Measurements from ENCODE around the gene RGMA. TPM values are rescaled to one million over a fixed set of nuclear protein-coding genes. Genes with fewer than 3 reads are reported as not detected.
"Not testable (repeated sequence)": the region's sequence is repeated elsewhere in the genome, so short reads cannot be mapped to it uniquely, and the experiment has no call there.

The RGMA gene
- total RNA-seq, 1 donor from 2014 or later, result 56.6 TPM

DNA sequence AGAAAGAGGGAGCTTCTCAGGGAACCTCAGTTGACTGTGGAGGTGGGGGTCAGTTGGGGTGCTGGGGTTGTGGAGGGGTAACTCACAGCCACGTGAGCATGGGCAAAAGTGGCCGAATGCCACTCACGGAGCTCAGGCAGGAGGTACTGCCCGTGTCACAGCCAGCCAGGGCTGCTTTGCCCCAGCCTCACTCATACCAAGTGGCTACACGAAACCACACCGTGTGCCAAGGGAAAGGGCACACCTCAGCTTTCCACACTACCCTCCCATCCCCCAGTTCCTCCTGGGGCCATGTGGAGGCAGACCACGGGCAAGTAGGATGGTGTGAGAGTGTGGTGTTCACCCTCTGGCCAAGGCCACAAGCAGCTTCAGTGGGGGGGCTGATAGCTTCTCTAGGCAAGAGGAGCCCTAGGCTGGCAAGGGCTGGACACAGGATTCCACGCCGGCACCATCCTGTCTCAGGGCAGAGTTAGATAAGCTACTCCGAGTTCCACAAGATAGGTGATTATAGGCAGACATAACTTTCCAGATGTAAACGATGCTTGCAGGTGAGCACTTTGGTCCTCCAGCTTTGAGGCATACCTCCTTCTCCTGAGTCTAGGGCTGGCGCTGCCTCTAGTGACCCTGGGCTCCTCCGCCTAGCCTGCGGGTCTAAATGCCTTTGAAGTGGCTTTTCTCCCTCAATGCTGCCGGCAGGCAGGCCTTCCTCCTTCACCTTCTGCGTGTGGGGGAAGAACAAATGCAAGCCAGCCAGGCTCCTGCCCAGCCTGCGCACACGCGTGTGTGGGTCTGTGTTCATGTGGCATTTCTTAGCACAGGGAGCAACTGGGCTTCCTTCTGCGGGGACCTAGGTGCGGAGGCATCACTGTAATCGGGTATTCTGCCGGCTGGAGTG, 25.0 kb downstream of the RGMA start:
- TF ChIP-seq, protein P1, sequence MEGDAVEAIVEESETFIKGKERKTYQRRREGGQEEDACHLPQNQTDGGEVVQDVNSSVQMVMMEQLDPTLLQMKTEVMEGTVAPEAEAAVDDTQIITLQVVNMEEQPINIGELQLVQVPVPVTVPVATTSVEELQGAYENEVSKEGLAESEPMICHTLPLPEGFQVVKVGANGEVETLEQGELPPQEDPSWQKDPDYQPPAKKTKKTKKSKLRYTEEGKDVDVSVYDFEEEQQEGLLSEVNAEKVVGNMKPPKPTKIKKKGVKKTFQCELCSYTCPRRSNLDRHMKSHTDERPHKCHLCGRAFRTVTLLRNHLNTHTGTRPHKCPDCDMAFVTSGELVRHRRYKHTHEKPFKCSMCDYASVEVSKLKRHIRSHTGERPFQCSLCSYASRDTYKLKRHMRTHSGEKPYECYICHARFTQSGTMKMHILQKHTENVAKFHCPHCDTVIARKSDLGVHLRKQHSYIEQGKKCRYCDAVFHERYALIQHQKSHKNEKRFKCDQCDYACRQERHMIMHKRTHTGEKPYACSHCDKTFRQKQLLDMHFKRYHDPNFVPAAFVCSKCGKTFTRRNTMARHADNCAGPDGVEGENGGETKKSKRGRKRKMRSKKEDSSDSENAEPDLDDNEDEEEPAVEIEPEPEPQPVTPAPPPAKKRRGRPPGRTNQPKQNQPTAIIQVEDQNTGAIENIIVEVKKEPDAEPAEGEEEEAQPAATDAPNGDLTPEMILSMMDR (IDR thresholded peaks at IDR 0.05; ENCODE audit: partially characterized antibody, unreplicated experiment), result no peak
- Mint-ChIP-seq H3K4me1 (ENCODE audit: low read depth, unreplicated experiment) (peaks cover 55% of the 10 kb centered on the region), H3K36me3 (ENCODE audit: unreplicated experiment) (no peaks in the 10 kb centered on the region), H3K4me3 (ENCODE audit: unreplicated experiment) (no peak overlapping the region), H3K27ac (ENCODE audit: unreplicated experiment) (no peak overlapping the region), H3K9me3 (ENCODE audit: unreplicated experiment) (peaks cover 6% of the 10 kb centered on the region), H3K27me3 (ENCODE audit: unreplicated experiment) (peaks cover 14% of the 10 kb centered on the region)
- DNase-seq, result no peak

DNA sequence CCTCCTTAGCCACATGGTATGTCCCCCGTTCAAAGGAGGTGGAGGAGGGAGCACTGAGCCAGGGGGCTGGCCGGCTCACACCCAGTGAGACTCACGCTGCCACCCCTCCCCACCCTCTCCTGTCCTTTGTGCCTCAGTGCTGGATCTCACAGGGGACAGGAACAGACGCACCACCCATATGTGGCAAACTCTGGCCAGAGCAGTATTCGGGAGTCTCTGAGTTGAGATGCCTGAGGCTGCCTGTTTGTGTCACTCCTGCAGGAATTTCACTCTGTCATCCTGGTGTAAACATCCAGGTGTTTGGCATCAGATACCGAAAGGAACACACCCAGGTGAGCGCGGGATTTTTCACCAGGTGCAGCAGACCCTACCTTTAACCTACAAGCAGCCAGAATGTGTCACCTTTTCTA, 25.7 kb downstream of the RGMA start:
- Mint-ChIP-seq H3K27ac (ENCODE audit: unreplicated experiment) (no peak overlapping the region), H3K4me1 (ENCODE audit: low read depth, unreplicated experiment) (peaks cover 55% of the 10 kb centered on the region), H3K36me3 (ENCODE audit: unreplicated experiment) (no peaks in the 10 kb centered on the region), H3K27me3 (ENCODE audit: unreplicated experiment) (peaks cover 14% of the 10 kb centered on the region), H3K9me3 (ENCODE audit: unreplicated experiment) (peaks cover 6% of the 10 kb centered on the region), H3K4me3 (ENCODE audit: unreplicated experiment) (peak overlapping the region; percentile 46)
- TF ChIP-seq, protein P1 (IDR thresholded peaks at IDR 0.05; ENCODE audit: partially characterized antibody, unreplicated experiment), result no peak
- no peak for DNase-seq

DNA sequence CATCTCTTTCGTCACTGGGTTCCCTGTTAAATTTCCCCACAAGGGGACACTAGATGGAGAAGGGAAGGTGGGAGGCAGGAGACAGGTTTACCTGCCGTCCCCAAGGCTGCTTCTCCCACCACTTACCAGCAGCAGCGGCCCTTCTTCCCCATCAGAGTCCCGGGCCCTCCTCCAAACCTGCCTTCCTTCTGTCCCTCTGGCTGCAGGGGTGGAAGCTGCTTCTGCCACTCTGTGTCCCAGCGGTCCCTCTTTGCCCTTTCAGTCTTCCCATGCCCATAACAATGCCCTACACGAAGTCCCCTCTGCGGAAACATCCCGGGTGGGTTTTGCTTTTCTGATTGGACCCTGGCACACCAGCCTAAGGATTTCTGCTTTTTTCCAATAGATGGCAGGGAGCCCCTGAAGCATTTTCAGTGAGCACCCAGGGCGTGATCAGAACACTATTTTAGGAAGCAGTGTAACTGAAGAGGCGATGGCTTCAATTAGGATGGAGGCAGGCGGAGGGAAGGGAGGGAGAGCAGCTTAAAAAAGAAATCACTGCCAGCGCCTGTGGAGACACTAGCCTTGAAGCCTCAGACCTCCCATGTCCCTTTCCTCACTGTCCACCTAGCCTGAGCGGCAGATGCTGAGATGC, 26.3 kb downstream of the RGMA start:
- not testable (repeated sequence) for DNase-seq; H3K9me3 Mint-ChIP-seq (ENCODE audit: unreplicated experiment); H3K36me3 Mint-ChIP-seq (ENCODE audit: unreplicated experiment)
- H3K27me3 Mint-ChIP-seq (ENCODE audit: unreplicated experiment), result peaks cover 14% of the 10 kb centered on the region
- H3K4me1 Mint-ChIP-seq (ENCODE audit: low read depth, unreplicated experiment), result peaks cover 56% of the 10 kb centered on the region
- peak overlapping the region; percentile 1 for H3K27ac Mint-ChIP-seq (ENCODE audit: unreplicated experiment)
- peak overlapping the region; percentile 49 for H3K4me3 Mint-ChIP-seq (ENCODE audit: unreplicated experiment)

DNA sequence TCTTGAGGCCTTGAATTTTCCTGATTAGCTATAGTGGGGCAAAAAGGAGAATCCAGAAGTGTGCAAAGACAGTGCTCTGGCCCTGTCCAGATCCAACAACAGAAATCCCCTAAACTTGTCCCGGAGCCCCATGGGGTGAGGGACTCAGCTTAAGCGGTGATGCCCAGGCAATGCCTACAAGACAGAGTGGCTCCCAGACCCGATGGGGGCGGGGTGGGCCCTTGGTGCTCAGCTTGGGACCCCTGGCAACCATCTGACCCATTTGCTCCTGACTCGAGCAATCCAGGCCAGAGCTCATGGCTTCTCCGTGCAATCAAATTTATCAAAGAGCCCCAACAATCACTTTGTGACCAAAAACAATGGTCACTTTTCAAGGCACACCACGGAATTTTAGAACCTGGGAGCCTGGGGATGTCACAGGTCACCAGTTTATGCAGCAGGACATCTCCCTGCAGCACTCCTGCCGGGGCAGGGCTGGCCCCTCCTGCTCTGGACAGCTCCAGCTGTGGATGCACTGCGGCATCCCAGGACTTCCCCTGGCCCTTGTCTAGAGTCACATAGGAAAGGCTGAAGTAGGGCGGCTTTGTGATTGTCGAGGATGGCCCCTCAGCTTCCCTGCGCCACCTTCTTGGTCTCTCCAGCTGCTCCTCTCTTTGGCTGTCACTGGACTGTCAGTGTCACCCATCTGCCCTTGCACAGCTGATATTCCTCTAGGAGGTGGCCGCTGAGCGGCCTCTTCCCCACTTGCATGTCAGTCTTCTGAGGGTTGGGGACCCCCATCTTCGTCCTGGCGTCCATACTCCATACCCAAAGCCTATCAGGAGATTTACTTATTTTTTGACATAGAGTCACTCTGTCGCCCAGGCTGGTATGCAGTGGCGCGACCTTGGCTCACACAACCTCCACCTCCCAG, 28.4 kb downstream of the RGMA start:
- peak overlapping the region; percentile 55 for H3K27ac Mint-ChIP-seq (ENCODE audit: unreplicated experiment)
- TF ChIP-seq, protein P1 (IDR thresholded peaks at IDR 0.05; ENCODE audit: partially characterized antibody, unreplicated experiment), result no peak
- H3K27me3 Mint-ChIP-seq (ENCODE audit: unreplicated experiment), result peaks cover 14% of the 10 kb centered on the region
- peaks cover 4% of the 10 kb centered on the region for H3K9me3 Mint-ChIP-seq (ENCODE audit: unreplicated experiment)
- H3K4me3 Mint-ChIP-seq (ENCODE audit: unreplicated experiment), result peak overlapping the region; percentile 46
- H3K36me3 Mint-ChIP-seq (ENCODE audit: unreplicated experiment), result peaks cover 6% of the 10 kb centered on the region
- no peak for DNase-seq
- peaks cover 48% of the 10 kb centered on the region for H3K4me1 Mint-ChIP-seq (ENCODE audit: low read depth, unreplicated experiment)

DNA sequence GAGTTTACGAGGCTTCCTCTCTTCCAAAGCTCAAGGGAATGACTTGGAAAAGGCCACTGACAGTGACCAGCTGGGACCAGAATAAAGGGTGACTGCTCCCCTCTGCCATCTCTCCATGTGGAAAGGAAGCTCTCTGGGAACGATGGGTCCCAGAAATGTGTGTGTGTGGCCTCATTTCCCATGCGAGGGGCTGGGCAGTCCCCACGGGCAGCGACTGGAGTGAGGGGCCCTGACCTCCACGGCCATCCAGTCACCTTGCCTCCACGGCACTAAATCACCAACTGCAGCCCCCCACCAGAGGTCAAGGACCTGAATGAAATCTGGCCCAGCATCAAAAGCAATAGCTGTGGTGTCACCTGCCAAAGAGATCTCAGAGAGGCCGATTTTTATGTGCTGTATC, 29.6 kb downstream of the RGMA start:
- Mint-ChIP-seq H3K27me3 (ENCODE audit: unreplicated experiment) (peaks cover 12% of the 10 kb centered on the region), H3K4me3 (ENCODE audit: unreplicated experiment) (no peak overlapping the region), H3K9me3 (ENCODE audit: unreplicated experiment) (peaks cover 5% of the 10 kb centered on the region), H3K27ac (ENCODE audit: unreplicated experiment) (peak overlapping the region; percentile 70), H3K4me1 (ENCODE audit: low read depth, unreplicated experiment) (peaks cover 44% of the 10 kb centered on the region), H3K36me3 (ENCODE audit: unreplicated experiment) (peaks cover 8% of the 10 kb centered on the region)
- no peak for DNase-seq
- TF ChIP-seq, protein P1 (IDR thresholded peaks at IDR 0.05; ENCODE audit: partially characterized antibody, unreplicated experiment), result no peak

Data from glutamatergic neuron (in vitro differentiated cells).